HFF-Myc (cell line): ENCODE data around the gene KCMF1.

Experiments used
- DNase-seq: peaks from one replicate; pipeline ENCODE4 v3.0.0-alpha.2; 2011; ENCODE audit warnings: low read depth; ENCODE audit errors: extremely low read depth
- H3K4me3 ChIP-seq: replicated peaks from 2 replicates; pipeline ENCODE4 v1.5.1; 2011; ENCODE audit warnings: low read depth, mild to moderate bottlenecking, control low read depth, low read length
- TF ChIP-seq, protein P1 (sequence below): IDR thresholded peaks from 2 replicates; pipeline ENCODE4 v1.5.1; 2012; ENCODE audit warnings: mild to moderate bottlenecking, low read depth, low read length, control low read depth; ENCODE audit errors: missing control alignments

KCMF1 gene

DNA sequence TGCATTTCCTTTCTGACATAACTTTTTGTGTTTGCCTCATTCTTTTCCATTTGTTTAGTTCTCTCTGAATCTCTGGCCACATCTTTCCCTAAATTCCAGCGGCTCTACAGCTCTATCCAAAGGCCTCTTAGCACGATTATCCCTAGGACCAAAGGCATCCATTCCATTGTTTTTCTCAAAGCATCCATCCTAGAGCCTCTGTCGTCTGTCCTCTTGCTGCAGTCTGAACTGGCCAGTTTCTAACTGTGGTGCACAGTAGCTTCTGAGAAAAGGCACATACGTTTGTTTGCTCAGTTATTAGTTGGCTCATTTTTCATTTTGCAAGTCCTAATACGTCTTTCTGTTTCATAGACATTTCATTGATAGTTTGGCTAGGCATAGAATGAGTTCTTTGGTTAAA is 116.6 kb downstream of the KCMF1 start:
- TF ChIP-seq, protein P1, sequence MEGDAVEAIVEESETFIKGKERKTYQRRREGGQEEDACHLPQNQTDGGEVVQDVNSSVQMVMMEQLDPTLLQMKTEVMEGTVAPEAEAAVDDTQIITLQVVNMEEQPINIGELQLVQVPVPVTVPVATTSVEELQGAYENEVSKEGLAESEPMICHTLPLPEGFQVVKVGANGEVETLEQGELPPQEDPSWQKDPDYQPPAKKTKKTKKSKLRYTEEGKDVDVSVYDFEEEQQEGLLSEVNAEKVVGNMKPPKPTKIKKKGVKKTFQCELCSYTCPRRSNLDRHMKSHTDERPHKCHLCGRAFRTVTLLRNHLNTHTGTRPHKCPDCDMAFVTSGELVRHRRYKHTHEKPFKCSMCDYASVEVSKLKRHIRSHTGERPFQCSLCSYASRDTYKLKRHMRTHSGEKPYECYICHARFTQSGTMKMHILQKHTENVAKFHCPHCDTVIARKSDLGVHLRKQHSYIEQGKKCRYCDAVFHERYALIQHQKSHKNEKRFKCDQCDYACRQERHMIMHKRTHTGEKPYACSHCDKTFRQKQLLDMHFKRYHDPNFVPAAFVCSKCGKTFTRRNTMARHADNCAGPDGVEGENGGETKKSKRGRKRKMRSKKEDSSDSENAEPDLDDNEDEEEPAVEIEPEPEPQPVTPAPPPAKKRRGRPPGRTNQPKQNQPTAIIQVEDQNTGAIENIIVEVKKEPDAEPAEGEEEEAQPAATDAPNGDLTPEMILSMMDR = no peak
- DNase-seq = no peak
- H3K4me3 ChIP-seq = no peak overlapping the region

DNA sequence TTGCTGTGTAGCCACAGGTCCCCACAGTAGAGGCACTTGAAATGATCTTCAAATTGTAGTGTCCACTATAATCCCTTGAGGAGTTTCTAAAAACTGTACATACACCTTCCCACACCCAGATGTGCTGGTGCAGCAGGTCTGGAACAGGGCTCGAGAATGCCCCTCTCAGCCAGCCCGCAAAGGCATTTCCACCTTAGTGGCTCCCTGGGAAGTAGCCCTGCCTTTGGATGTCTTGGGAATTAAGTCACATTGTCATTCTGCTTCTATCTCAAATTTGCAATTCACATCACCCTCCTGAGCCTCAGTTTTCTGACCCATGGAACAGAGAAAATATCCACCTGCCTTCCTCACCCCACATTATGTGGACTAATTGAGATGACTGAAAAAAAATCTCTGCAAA is 118.0 kb downstream of the KCMF1 start:
- no peak for DNase-seq
- H3K4me3 ChIP-seq = no peak overlapping the region
- TF ChIP-seq, protein P1 = no peak

DNA sequence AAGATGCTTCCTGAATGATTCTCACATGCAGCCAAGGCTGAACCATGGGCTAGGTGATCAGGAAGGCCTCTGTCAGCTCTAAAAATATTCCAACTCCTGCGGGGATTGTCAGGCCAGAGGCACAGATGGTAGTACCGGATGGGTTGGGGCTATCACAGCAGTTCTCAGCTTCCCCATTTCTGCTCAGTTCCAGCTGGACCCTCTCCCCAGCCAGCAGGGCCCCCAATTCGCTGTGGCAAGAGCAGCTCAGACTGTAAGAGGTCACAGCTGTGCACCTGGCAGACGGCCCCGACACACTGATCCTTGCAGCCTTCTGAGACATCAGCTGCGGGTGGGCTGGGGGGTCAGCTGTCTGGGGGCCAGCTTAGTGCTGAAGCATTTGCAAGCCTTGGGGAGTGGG is 118.6 kb downstream of the KCMF1 start:
- DNase-seq = no peak
- no peak overlapping the region for H3K4me3 ChIP-seq
- TF ChIP-seq, protein P1 = no peak

DNA sequence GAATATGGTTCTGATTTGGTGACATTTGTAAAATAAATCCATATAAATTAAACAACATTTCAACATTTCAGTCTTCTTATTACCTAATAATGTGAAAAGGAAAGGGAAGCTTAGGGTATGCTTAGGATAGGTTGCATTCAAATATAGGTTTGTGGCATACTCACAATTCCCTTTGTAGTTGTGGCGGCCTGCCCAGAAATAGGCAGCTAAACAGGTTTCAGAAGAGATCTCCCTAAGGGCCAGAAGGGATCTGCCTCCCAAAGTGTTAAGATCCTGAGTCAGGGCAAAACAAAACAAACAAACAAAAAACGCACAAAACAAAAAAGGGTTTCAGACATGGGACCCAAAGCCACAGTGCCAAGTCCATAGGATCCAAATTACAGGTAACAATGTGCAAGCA is 120.9 kb downstream of the KCMF1 start:
- no peak for DNase-seq
- H3K4me3 ChIP-seq = no peak overlapping the region
- TF ChIP-seq, protein P1 = no peak

DNA sequence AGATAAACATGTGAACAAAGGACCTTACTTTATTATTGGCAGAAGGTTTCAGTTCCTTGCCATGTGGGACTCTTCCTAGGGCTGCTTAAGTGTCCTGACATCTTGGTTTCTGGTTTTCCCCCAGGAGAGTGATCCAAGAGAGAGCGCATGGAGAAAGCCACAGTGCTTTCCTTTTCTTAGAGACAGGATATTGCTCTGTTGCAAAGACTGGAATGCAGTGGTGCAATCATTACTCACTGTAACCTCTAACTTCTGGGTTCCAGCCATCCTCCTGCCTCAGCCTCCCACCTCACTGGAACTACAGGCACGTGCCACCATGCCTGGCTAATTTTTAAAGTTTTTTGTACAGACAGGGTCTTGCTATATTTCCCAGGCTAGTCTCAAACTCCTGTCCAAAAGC is 124.1 kb downstream of the KCMF1 start:
- DNase-seq = no peak
- no peak overlapping the region for H3K4me3 ChIP-seq
- TF ChIP-seq, protein P1 = no peak

DNA sequence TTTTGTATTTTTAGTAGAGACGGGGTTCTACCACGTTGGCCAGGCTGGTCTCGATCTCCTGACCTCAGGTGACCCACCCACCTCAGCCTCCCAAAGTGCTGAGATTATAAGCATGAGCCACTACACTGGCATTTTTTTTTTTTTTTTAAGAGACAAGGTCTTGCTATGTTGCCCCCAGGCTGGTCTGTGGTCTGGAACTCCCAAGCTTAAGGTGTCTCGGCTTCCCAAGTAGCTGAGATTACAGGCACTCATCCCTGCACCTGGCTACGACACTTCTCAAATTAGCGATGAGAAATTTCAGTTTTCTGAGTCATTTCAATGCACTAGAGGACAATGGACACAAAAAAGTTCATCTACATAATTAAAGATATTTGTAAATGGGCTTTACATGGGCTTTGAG is 125.7 kb downstream of the KCMF1 start:
- TF ChIP-seq, protein P1 = no peak

DNA sequence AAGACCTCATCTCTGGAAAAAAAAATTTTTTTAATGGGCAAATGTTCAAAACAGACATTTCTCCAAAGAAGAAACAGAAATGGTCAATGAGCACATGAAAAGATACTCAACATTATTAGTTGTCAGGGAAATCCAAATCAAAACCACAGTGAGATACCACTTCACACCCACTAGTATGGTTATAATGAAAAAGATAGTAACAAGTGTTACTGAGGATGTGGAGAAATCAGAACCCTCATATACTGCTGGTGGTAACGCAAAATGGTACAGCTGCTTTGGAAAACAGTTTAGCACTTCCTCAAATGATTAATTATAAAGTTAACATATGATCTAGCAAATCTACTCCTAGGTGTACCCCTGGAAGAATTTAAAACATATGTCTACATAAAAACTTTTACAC is 133.3 kb downstream of the KCMF1 start:
- TF ChIP-seq, protein P1 = no peak
- no peak overlapping the region for H3K4me3 ChIP-seq
- no peak for DNase-seq

More for the DNA sequence above, 125.7 kb downstream of the KCMF1 start:
- DNase-seq = no peak
- H3K4me3 ChIP-seq = no peak overlapping the region
